Measurements from ENCODE around the gene RECK. TPM values are rescaled to one million over a fixed set of nuclear protein-coding genes. Genes with fewer than 3 reads are reported as not detected.
"Not testable (repeated sequence)": the region's sequence is repeated elsewhere in the genome, so short reads cannot be mapped to it uniquely, and the experiment has no call there.

Gene RECK
- polyA plus RNA-seq, 1 donor, result 9.1 TPM

GRCh38 chr9:36126016-36126730, 89.5 kb downstream of the RECK start:
- Histone ChIP-seq H3K4me3 (ENCODE audit: low read length) (no peak overlapping the region), H3K4me1 (ENCODE audit: control insufficient read depth, insufficient read depth, low read length) (peaks cover 22% of the 10 kb centered on the region), H3K36me3 (ENCODE audit: control insufficient read depth, insufficient read depth, low read length) (peaks cover 4% of the 10 kb centered on the region), H3K9me3 (ENCODE audit: control insufficient read depth, low read depth, low read length) (no peaks in the 10 kb centered on the region), H3K27me3 (ENCODE audit: control insufficient read depth, insufficient read depth, low read length) (no peaks in the 10 kb centered on the region), H3K27ac (ENCODE audit: low read length) (peak overlapping the region; percentile 27)
- WGBS (ENCODE audit: insufficient coverage, low lambda C conversion rate), result no CpG with 5 or more reads among the region's 7 CpGs
- peak; percentile 65 to 83 for DNase-seq

- Histone ChIP-seq H3K4me3 (ENCODE audit: low read length) (no peak overlapping the region), H3K27ac (ENCODE audit: low read length) (no peak overlapping the region), H3K36me3 (ENCODE audit: control insufficient read depth, insufficient read depth, low read length) (peaks cover 1% of the 10 kb centered on the region), H3K9me3 (ENCODE audit: control insufficient read depth, low read depth, low read length) (no peaks in the 10 kb centered on the region), H3K27me3 (ENCODE audit: control insufficient read depth, insufficient read depth, low read length) (no peaks in the 10 kb centered on the region), H3K4me1 (ENCODE audit: control insufficient read depth, insufficient read depth, low read length) (peaks cover 22% of the 10 kb centered on the region)
- WGBS (ENCODE audit: insufficient coverage, low lambda C conversion rate), result no CpG with 5 or more reads among the region's 5 CpGs
- no peak for DNase-seq
Observed at GRCh38 chr9:36127652-36128244, 91.0 kb downstream of the RECK start.

- no peak for DNase-seq
- WGBS (ENCODE audit: insufficient coverage, low lambda C conversion rate), result 80% methylated on average over 1 of the region's 8 CpGs
Observed at GRCh38 chr9:36128349-36128748, 91.6 kb downstream of the RECK start.

GRCh38 chr9:36129139-36129538, 92.4 kb downstream of the RECK start:
- no peak for DNase-seq
- Histone ChIP-seq H3K9me3 (ENCODE audit: control insufficient read depth, low read depth, low read length) (no peaks in the 10 kb centered on the region), H3K4me1 (ENCODE audit: control insufficient read depth, insufficient read depth, low read length) (peaks cover 22% of the 10 kb centered on the region), H3K36me3 (ENCODE audit: control insufficient read depth, insufficient read depth, low read length) (no peaks in the 10 kb centered on the region), H3K27me3 (ENCODE audit: control insufficient read depth, insufficient read depth, low read length) (no peaks in the 10 kb centered on the region), H3K27ac (ENCODE audit: low read length) (no peak overlapping the region), H3K4me3 (ENCODE audit: low read length) (no peak overlapping the region)
- WGBS (ENCODE audit: insufficient coverage, low lambda C conversion rate), result 97% methylated on average over 5 of the region's 12 CpGs

More at GRCh38 chr9:36128349-36128748, 91.6 kb downstream of the RECK start:
- Histone ChIP-seq H3K9me3 (ENCODE audit: control insufficient read depth, low read depth, low read length) (no peaks in the 10 kb centered on the region), H3K27me3 (ENCODE audit: control insufficient read depth, insufficient read depth, low read length) (no peaks in the 10 kb centered on the region), H3K36me3 (ENCODE audit: control insufficient read depth, insufficient read depth, low read length) (no peaks in the 10 kb centered on the region), H3K4me3 (ENCODE audit: low read length) (no peak overlapping the region), H3K27ac (ENCODE audit: low read length) (no peak overlapping the region), H3K4me1 (ENCODE audit: control insufficient read depth, insufficient read depth, low read length) (peaks cover 22% of the 10 kb centered on the region)

GRCh38 chr9:36131666-36132065, 95.0 kb downstream of the RECK start:
- H3K4me1 ChIP-seq (ENCODE audit: control insufficient read depth, insufficient read depth, low read length); H3K9me3 ChIP-seq (ENCODE audit: control insufficient read depth, low read depth, low read length); H3K36me3 ChIP-seq (ENCODE audit: control insufficient read depth, insufficient read depth, low read length); DNase-seq; H3K27ac ChIP-seq (ENCODE audit: low read length); H3K4me3 ChIP-seq (ENCODE audit: low read length): not testable (repeated sequence)
- no CpG with 5 or more reads among the region's 7 CpGs for WGBS (ENCODE audit: insufficient coverage, low lambda C conversion rate)
- peaks cover 16% of the 10 kb centered on the region for H3K27me3 ChIP-seq (ENCODE audit: control insufficient read depth, insufficient read depth, low read length)

GRCh38 chr9:36132086-36132485, 95.4 kb downstream of the RECK start:
- WGBS (ENCODE audit: insufficient coverage, low lambda C conversion rate), result no CpG with 5 or more reads among the region's 3 CpGs
- Histone ChIP-seq H3K36me3 (ENCODE audit: control insufficient read depth, insufficient read depth, low read length) (no peaks in the 10 kb centered on the region), H3K4me1 (ENCODE audit: control insufficient read depth, insufficient read depth, low read length) (peaks cover 7% of the 10 kb centered on the region), H3K9me3 (ENCODE audit: control insufficient read depth, low read depth, low read length) (no peaks in the 10 kb centered on the region), H3K4me3 (ENCODE audit: low read length) (no peak overlapping the region), H3K27me3 (ENCODE audit: control insufficient read depth, insufficient read depth, low read length) (peaks cover 19% of the 10 kb centered on the region), H3K27ac (ENCODE audit: low read length) (no peak overlapping the region)
- no peak for DNase-seq

- Histone ChIP-seq H3K9me3 (ENCODE audit: control insufficient read depth, low read depth, low read length) (no peaks in the 10 kb centered on the region), H3K4me3 (ENCODE audit: low read length) (no peak overlapping the region), H3K4me1 (ENCODE audit: control insufficient read depth, insufficient read depth, low read length) (peaks cover 14% of the 10 kb centered on the region), H3K36me3 (ENCODE audit: control insufficient read depth, insufficient read depth, low read length) (no peaks in the 10 kb centered on the region), H3K27ac (ENCODE audit: low read length) (no peak overlapping the region), H3K27me3 (ENCODE audit: control insufficient read depth, insufficient read depth, low read length) (peaks cover 33% of the 10 kb centered on the region)
- WGBS (ENCODE audit: insufficient coverage, low lambda C conversion rate), result no CpG with 5 or more reads among the region's 9 CpGs
- DNase-seq, result no peak
Observed at GRCh38 chr9:36134761-36135505, 98.2 kb downstream of the RECK start.

- Histone ChIP-seq H3K9me3 (ENCODE audit: control insufficient read depth, low read depth, low read length) (no peaks in the 10 kb centered on the region), H3K27me3 (ENCODE audit: control insufficient read depth, insufficient read depth, low read length) (peaks cover 33% of the 10 kb centered on the region), H3K4me3 (ENCODE audit: low read length) (peak overlapping the region; percentile 34), H3K36me3 (ENCODE audit: control insufficient read depth, insufficient read depth, low read length) (no peaks in the 10 kb centered on the region), H3K27ac (ENCODE audit: low read length) (no peak overlapping the region), H3K4me1 (ENCODE audit: control insufficient read depth, insufficient read depth, low read length) (peaks cover 16% of the 10 kb centered on the region)
- no CpG with 5 or more reads among the region's 18 CpGs for WGBS (ENCODE audit: insufficient coverage, low lambda C conversion rate)
- DNase-seq, result no peak
Observed at GRCh38 chr9:36135741-36136271, 99.1 kb downstream of the RECK start.

GRCh38 chr9:36136272-36136893, 99.7 kb downstream of the RECK start, which contains the start of gene GLIPR2:
GLIPR2 (plus strand) TSS chr9:36136733; CDS start chr9:36136779, 46 bp downstream.
- peaks cover 33% of the 10 kb centered on the region for H3K27me3 ChIP-seq (ENCODE audit: control insufficient read depth, insufficient read depth, low read length)
- peaks cover 16% of the 10 kb centered on the region for H3K4me1 ChIP-seq (ENCODE audit: control insufficient read depth, insufficient read depth, low read length)
- no peaks in the 10 kb centered on the region for H3K36me3 ChIP-seq (ENCODE audit: control insufficient read depth, insufficient read depth, low read length)
- H3K9me3 ChIP-seq (ENCODE audit: control insufficient read depth, low read depth, low read length), result no peaks in the 10 kb centered on the region
- no CpG with 5 or more reads among the region's 83 CpGs for WGBS (ENCODE audit: insufficient coverage, low lambda C conversion rate)
- peak within 1 kb of the TSS; percentile 39 for H3K27ac ChIP-seq (ENCODE audit: low read length)
- H3K4me3 ChIP-seq (ENCODE audit: low read length), result peak within 1 kb of the TSS; percentile 58
- peak; percentile 58 to 87 for DNase-seq

GRCh38 chr9:36136894-36137391, 100.2 kb downstream of the RECK start:
- peak overlapping the region; percentile 58 for H3K4me3 ChIP-seq (ENCODE audit: low read length)
- H3K27me3 ChIP-seq (ENCODE audit: control insufficient read depth, insufficient read depth, low read length), result peaks cover 33% of the 10 kb centered on the region
- no peaks in the 10 kb centered on the region for H3K9me3 ChIP-seq (ENCODE audit: control insufficient read depth, low read depth, low read length)
- peak overlapping the region; percentile 39 for H3K27ac ChIP-seq (ENCODE audit: low read length)
- no peak for DNase-seq
- no peaks in the 10 kb centered on the region for H3K36me3 ChIP-seq (ENCODE audit: control insufficient read depth, insufficient read depth, low read length)
- WGBS (ENCODE audit: insufficient coverage, low lambda C conversion rate), result 6% methylated on average over 3 of the region's 40 CpGs
- peaks cover 16% of the 10 kb centered on the region for H3K4me1 ChIP-seq (ENCODE audit: control insufficient read depth, insufficient read depth, low read length)

Data from large intestine (tissue), 3 donors.